GM19239 (cell line): ENCODE data around the gene SLC5A8.

Source experiments
- DNase-seq: peaks from one replicate; pipeline ENCODE4 v3.0.0; 2011; ENCODE audit warnings: low spot score; ENCODE audit not compliant: insufficient read length
- FAIRE-seq: peaks from 2 replicates; lab custom pipeline; 2011; peaks lifted over from hg19 to GRCh38; lab: Jason Lieb, UNC

SLC5A8 gene, protein sequence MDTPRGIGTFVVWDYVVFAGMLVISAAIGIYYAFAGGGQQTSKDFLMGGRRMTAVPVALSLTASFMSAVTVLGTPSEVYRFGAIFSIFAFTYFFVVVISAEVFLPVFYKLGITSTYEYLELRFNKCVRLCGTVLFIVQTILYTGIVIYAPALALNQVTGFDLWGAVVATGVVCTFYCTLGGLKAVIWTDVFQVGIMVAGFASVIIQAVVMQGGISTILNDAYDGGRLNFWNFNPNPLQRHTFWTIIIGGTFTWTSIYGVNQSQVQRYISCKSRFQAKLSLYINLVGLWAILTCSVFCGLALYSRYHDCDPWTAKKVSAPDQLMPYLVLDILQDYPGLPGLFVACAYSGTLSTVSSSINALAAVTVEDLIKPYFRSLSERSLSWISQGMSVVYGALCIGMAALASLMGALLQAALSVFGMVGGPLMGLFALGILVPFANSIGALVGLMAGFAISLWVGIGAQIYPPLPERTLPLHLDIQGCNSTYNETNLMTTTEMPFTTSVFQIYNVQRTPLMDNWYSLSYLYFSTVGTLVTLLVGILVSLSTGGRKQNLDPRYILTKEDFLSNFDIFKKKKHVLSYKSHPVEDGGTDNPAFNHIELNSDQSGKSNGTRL

DNA sequence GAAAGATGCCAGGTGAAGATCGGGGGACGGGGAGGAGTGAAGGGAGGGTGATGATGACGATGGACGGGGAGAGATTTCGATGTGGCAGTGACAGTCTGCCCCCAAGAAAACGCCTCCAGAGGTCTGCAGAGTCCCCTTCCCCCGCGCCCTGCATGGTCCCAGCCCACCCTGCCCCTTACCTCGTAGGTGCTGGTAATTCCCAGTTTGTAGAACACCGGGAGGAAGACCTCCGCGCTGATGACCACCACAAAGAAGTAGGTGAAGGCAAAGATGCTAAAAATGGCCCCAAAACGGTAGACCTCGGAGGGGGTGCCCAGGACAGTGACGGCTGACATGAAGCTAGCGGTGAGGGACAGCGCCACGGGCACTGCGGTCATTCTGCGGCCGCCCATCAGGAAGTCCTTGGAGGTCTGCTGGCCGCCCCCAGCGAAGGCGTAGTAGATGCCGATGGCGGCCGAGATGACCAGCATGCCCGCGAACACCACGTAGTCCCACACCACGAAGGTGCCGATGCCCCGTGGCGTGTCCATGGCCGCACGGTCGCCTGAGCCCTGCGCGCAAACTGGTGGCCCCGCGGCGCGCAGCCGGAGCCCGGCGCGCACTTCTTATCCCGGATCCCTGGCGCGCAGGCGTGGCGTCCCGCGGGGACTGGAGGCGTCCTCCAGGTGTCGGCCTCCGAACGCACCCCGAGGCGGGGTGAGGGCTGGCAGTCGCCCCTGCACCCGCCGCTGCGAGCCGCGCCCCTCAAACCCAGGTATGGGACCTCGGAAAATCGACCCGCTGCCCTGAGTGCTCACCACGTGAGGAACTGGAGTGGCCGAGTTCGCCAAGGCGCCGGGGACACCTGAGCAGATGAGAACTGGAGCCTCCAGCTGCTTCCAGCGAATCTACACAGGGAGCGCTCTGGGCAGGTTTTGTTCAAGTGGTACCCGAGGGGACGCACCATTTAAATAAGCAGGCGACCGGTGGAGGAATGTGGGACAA, at the start of gene SLC5A8:
TSS of gene SLC5A8 (minus strand) at position 920 of the 984 bp plus-strand sequence. CDS start at position 530, 390 bp downstream.
- DNase-seq (no peak), FAIRE-seq (no peak)

DNA sequence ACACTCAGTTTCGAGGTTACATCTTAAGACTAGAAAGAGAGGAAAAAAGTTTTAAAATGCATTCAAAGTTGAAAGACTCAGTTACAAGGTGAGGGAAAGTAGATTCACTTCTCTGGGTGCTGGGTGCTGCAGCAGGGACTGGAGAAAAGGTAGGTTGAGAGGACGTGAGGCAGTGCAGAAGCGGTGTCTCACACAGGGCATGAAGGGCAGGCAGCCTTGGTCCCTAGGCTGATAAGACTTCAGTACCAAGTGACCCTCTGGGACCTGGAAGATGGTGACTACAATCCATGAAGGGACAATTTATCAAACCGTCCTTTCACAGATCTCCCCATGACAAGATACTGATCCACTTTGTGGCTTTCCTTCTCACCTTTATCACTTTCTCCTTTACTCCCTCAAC, 47.3 kb upstream of the SLC5A8 start:
- FAIRE-seq: no peak

DNA sequence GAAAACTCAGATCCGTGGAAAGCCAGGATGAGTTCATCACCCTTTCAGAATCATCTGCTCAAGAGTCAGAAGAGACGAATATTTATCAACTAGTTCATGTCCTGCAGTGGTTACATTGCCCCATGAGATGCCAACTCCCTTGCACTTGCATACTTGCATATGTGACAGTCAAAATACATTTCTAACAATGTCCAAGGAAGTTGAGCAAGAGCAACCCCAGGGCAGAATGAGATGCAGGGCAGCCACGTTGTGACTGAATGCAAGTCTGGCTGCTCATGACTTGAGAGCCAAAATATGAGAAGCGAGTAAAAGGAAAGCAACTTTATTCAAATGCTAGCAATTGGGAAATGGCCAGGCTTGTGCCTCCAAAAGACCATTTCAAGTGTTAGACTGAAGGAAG, 46.2 kb upstream of the SLC5A8 start:
- FAIRE-seq (no peak), DNase-seq (no peak)

More for the DNA sequence above, 47.3 kb upstream of the SLC5A8 start:
- DNase-seq: no peak

DNA sequence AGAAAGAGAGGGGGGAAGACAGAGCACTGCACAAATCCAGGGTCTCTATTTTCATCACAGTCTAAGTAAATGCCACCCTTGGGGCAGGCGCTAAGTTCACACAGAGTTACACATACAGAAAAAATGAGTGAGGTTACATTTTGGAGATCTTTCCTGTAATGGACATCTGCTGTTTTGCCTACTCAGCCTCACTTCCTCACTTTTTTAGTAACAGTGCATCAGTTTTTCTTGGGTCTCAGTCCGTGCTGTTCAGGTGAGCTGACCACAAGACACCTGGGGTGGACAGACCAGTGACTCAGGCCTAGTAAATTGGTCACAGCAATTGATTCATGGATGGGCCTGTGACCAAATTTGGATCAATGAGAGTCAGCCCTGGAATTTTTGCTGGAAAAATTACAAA, 33.6 kb upstream of the SLC5A8 start:
- FAIRE-seq (no peak), DNase-seq (no peak)

DNA sequence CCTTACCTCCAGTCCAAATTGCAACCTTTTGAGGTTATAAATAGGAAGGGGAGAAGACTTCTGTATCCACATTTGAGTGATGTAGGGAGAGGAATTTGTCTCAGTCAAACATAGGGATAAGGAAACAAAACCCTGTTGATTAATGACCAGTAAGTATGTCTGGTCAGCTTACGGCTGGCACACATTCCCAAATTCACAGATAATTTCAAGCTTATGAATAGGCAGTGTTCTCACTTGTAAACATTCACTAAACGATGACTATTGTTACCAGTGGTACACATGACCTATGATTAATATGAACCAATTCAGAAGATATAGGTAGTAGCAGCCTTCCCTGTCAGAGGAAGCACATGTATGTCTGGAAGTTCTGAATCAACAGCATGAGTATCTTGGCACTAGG, 33.0 kb upstream of the SLC5A8 start:
- FAIRE-seq: no peak
- DNase-seq: no peak

DNA sequence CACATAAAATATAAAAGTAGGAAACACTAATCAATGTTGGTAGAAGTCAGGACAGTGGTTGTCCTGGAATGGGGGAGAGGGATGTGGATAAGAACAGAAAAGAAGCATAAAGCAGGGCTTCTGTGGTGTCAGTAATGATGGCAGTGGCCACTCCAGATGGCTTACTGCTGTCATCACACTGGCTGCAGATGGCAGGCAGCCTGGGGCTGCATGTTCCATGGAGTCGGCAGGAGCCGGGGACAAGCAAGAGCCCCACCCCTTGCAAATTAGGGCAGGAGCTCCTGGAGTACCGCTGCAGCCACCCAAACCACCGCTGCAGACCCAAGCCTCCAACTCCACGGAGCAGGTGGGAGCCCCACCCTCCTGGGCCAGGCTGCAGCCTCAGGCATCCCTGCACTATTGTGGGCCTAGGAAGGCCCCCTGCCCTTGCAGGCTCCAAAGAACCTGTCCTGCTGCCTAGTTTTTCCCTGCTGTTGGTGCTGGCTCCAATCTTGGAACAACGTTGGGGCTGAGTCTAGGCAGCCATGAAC, 28.8 kb upstream of the SLC5A8 start:
- no peak for DNase-seq
- no peak for FAIRE-seq

DNA sequence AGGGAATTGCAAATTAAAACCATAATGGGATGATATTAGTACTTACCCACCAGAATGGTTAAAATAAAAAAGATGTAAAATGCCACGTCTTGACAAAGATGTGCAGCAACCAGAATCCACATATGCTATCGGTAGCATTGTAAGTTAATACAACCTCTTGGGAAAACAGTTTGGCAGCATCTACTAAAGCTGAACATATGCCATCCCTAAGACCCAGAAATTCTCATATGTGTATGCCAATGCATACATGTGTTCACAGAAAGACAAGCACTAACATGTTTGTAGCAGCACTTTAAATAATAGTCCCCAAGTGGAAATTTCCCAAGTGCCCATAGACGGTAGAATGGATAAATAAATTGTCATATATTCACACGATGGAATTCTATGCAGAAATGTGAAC, 28.3 kb upstream of the SLC5A8 start:
- no peak for DNase-seq
- FAIRE-seq: no peak

DNA sequence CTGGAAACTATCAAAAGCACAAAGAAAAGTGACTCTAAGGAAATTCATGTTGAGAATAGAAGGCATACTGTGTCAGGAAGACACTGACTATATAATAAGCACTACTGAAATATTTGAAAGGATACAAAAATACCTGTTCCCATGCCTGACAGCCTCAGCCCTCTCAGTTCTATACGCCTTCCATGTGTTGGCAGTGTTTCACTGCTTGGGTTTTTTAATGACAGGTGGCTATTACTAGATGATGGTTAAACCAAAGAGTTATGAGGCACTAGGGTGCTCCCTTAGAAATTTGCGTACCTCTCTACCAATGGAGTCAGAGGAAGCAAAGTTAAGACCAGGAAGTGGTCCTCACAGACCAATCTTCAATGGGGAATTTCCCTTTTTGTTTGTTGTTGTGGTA, 25.6 kb upstream of the SLC5A8 start:
- FAIRE-seq: no peak
- no peak for DNase-seq

DNA sequence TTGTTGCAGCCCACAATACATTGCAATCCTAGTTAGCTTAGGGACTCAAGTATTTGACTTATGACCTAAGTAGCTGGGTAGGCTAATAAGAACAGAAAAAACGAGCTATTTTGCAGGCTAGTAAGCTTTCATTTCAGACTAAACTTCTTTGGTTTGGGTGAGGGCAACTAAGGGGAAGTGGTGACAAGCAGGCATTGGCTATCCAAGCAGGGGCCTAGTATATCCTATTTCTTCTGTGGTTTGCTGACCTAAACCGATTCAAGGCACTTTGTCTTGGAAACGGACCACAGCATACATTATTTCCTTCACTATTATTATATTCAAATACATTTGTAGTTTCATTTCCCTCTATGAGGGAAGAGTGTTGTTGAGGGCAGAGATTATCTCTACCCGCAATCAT, 21.6 kb upstream of the SLC5A8 start:
- no peak for DNase-seq

DNA sequence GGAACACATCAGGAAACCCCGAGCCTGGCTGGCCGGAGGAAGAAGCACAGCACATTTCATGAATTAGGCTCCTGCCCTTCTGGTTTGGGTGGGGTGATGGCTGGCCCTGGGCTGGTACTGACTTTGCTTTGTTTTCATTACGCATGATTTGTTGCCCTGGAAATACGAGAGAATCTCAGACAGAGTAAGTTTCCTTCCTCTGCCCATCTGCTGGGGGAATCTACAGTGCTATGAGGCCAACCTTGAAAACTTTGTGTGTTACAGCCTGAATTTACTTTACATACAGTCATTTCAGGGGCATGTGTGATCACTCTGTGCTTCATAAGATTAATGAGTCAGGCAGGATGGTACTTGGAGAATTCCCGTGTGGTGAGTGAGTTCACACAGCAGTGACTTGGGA, 20.5 kb upstream of the SLC5A8 start:
- FAIRE-seq: no peak
- DNase-seq: no peak

More for the DNA sequence above, 21.6 kb upstream of the SLC5A8 start:
- no peak for FAIRE-seq

DNA sequence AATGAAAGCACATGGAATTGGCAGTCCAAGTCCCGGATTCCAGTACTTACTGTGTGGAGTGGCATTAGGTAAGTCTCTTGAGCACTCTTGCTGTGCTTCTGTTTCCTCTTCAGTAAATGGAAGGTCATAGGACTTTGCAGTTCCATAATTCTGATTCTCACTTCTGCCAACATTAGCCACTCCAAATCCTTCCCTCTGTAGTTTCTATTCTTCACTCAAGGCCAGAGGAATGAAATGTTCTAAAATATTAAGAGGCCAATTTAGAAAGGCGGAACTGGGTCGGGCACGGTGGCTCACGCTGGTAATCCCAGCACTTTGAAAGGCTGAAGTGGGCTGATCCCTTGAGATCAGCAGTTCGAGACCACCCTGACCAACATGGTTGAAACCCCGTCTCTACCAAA, 19.8 kb upstream of the SLC5A8 start:
- no peak for DNase-seq
- no peak for FAIRE-seq

DNA sequence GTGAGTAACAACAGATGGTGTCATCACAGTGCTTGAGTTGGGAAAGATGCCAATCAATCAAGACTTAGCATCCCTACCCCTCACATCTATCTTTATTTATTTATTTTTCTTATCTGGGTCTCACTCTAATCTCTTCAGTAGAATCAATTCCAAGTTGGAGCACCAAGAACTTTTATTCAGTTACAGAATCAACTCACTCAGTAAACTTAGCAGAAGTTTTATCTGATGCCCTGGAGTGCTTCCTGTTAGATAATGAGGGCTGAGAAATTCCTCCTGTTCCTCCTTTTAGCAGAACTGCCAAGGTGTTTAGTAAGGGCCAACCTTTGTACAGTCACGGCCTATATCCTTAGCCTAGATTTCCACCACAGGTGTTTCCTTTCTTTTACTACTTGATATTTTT, 11.3 kb upstream of the SLC5A8 start:
- no peak for FAIRE-seq
- DNase-seq: no peak

DNA sequence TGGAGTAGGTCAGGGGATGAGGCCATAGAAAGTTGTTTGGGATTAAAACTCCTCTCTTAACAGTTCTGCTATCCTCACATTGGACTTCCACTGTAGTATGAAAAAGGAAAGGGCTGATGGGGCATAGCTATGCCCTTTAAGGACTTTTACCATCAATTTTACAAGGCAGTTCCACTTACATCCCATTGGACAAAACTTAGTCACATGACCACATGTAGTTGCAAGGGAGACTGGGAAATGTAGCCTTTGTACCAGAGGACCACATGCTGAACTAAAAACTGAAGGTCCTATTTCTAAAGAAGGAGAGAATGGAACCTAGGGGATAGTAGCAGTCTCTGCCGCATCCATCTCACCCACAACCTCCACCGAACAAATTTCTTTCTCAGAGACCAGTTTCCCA, 6.8 kb upstream of the SLC5A8 start:
- DNase-seq: no peak
- no peak for FAIRE-seq

DNA sequence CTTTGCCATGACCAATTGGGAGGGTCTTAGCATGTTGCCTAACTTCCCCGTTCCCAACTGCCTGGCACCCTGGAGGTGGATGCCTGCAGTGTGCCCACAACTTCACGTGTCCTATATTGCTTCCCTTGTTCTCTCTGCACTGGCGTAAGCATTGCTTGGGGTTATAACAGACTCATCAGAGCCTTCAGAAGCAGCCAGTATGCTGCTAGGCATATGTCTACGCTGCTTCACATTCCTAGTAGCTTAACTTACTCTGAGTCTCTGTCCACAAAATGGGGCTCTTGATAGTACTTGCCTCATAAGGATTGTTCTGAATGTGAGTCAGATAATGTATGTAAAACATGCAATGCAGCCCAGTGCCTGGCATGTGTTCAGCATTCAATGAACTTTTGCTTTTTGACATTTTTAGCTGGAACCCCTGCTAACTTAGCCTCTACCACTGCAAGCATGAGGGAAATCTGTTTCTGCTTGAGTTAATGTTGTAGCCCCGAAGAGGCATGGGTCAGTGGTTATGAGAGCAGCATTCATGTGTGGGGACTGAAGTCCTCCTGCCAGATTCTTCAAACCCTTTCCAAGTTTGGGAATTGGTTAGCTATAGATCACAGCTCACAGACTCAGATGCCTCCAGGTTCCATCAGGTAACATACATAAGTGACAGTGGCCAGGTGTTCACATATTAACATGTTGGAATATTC, 2.8 kb downstream of the SLC5A8 start:
- DNase-seq (no peak), FAIRE-seq (no peak)

DNA sequence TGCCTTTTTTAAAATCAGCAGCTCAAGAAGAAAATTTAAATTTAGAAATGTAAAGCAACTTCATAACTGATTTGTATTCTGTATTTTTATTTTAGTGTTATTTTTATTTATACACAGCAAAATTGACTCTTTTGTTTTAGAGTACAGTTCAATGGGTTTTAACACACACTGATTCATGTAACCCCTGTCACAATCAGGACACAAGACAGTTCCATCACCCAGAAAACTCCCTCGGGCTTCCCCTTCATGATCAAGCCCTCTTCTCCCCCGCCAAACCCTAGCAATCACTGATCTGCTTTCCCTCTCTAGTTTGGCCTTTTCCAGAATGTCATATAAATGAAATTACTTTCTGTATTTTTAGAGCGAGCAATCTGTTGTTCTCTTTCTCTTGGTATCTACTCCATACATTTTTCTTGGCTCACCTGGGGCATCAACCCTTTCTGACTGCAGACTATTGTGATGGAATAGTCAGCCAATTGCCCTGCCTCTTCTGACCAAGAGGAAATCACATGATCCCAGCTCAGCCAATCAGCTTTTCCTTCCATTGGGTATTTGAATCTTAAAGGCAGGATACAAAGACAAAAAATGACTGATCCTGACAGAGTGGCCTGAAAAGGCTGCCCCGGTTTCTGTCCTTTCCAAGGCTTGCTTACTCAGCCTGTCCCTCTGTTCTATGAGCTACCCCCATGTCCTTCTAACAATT, 5.3 kb downstream of the SLC5A8 start:
- FAIRE-seq (no peak), DNase-seq (no peak)

DNA sequence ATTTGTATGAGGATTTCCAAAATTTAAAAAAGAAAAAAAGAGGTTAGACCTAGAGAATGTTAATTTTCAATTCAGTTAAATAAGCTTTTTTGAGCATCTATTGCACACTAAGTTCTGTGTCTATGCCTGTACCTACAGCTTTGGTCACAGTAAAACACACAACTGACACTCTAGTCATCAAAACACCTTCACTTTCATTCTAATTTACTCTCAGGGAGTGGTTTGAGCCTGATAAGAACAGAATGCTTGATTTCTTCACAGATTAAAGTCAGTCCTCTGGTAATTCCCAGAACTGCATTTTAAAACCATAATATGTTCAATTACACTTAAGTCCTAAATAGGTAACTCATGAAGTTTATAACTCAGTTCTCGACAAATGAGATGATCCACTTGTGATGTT, 9.2 kb downstream of the SLC5A8 start:
- FAIRE-seq: no peak
- DNase-seq: no peak

DNA sequence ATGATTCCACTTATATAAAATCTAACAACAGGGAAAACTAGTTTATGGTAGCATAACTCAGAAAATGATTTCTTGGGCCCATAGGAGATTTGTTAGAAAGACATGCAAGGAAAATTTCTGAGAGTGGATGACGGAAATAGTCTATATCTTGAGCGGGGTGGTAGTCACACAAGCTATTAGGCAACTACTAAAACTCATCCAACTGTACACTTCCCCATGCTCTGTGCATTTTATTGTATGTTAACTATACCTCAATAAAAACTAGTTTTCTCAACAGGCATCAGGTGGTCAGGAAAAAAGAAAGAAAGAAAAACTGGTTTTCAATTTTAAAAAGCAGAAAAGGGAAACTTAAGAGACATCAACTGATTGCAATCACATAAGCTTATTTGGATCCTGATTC, 9.9 kb downstream of the SLC5A8 start:
- no peak for FAIRE-seq
- DNase-seq: no peak

DNA sequence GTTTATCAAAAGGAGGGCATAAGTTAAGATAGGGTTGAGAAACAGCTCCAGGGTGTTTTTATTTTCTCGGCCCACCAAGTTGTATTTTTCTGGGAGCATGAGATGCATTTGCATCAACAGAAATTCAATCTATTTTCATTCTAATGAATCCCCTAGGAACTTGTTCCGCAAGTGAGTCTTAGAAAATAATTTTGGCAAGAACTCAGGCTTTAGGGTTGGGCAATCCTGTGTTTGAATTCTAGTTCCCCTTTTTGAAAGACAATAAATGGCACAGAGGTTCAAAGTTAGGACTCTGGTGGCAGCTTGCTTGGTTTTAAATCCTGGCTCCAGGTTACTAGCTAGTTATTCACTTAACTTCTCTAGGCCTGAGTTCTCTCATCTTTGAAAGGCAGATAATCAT, 23.7 kb downstream of the SLC5A8 start:
- FAIRE-seq: no peak
- no peak for DNase-seq

DNA sequence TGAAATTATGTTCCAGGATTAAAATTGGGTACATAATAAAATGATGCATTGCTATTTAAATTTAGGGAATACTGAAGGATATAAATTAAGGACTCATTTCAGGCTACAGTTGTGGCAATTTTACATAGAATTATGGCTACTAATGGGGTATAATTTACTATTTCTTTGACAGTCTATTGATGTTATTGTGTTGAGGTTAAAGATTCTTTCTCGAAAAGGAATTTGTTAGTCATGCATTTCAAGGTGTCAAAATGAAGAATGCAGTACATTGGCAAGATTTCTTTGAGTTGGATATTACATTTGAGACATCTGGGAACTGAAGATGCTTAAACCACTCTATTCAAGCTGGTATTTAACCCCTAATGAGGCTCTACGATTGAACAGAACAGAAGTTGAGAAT, 28.3 kb downstream of the SLC5A8 start:
- DNase-seq: no peak

More for the DNA sequence above, 28.3 kb downstream of the SLC5A8 start:
- no peak for FAIRE-seq
